HEK293T (cell line): ENCODE data around the gene CDK5R2.

Experiments used
- FOXK2 ChIP-seq: fragments of 450-650 bp; IDR thresholded peaks from 2 replicates; pipeline ENCODE4 v1.6.1; 2016; ENCODE audit warnings: mild to moderate bottlenecking
- L3MBTL2 ChIP-seq: fragments of 450-650 bp; conservative IDR thresholded peaks from 2 replicates; pipeline ENCODE4 v1.6.1; 2016; ENCODE audit warnings: mild to moderate bottlenecking
- SUZ12 ChIP-seq: fragments of 450-650 bp; IDR thresholded peaks from 2 replicates; pipeline ENCODE4 v1.6.1; 2016; ENCODE audit warnings: mild to moderate bottlenecking

GRCh38 chr2:218990612-218991011 is 31.1 kb downstream of the CDK5R2 start:
- TF ChIP-seq SUZ12 (no peak), FOXK2 (no peak), L3MBTL2 (no peak)
